Measurements from ENCODE around the gene FOXO4.

- TF ChIP-seq CTCF (IDR thresholded peaks at IDR 0.05) (no peak), POLR2A (IDR thresholded peaks at IDR 0.05) (no peak)
Observed at GRCh38 chrX:71067089-71067488, 28.6 kb upstream of the FOXO4 start.
